ENCODE measurements around the gene TMEM108.

- TF ChIP-seq CTCF (tag by site-specific recombination; IDR thresholded peaks at IDR 0.05) (no peak), MYNN (tag by site-specific recombination; IDR thresholded peaks at IDR 0.05; ENCODE audit: borderline replicate concordance) (no peak), ZSCAN18 (tag by site-specific recombination; IDR thresholded peaks at IDR 0.05) (no peak), ZNF292 (tag by site-specific recombination; IDR thresholded peaks at IDR 0.05; ENCODE audit: borderline replicate concordance, low read depth) (no peak), ZNF792 (tag by site-specific recombination; IDR thresholded peaks at IDR 0.05) (no peak)
- TF ChIP-seq, protein P1, sequence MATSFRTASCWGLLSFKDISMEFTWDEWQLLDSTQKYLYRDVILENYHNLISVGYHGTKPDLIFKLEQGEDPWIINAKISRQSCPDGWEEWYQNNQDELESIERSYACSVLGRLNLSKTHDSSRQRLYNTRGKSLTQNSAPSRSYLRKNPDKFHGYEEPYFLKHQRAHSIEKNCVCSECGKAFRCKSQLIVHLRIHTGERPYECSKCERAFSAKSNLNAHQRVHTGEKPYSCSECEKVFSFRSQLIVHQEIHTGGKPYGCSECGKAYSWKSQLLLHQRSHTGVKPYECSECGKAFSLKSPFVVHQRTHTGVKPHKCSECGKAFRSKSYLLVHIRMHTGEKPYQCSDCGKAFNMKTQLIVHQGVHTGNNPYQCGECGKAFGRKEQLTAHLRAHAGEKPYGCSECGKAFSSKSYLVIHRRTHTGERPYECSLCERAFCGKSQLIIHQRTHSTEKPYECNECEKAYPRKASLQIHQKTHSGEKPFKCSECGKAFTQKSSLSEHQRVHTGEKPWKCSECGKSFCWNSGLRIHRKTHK (tag by site-specific recombination; IDR thresholded peaks at IDR 0.05) = no peak
- TF ChIP-seq, protein P2, sequence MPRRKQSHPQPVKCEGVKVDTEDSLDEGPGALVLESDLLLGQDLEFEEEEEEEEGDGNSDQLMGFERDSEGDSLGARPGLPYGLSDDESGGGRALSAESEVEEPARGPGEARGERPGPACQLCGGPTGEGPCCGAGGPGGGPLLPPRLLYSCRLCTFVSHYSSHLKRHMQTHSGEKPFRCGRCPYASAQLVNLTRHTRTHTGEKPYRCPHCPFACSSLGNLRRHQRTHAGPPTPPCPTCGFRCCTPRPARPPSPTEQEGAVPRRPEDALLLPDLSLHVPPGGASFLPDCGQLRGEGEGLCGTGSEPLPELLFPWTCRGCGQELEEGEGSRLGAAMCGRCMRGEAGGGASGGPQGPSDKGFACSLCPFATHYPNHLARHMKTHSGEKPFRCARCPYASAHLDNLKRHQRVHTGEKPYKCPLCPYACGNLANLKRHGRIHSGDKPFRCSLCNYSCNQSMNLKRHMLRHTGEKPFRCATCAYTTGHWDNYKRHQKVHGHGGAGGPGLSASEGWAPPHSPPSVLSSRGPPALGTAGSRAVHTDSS (tag by site-specific recombination; IDR thresholded peaks at IDR 0.05) = no peak
These were observed 41.4 kb downstream of the TMEM108 start for GRCh38 chr3:133079621-133080020.

Measured in HEK293 (cell line).